Uterus (tissue), 4 donors: ENCODE results near the gene RPL3. TPM values are rescaled to one million over a fixed set of nuclear protein-coding genes. Genes with fewer than 3 reads are reported as not detected.
"Not testable (repeated sequence)": the region's sequence is repeated elsewhere in the genome, so short reads cannot be mapped to it uniquely, and the experiment has no call there.

ENCODE experiments used
- DNase-seq, 2 donors: peaks; one replicate each; pipeline ENCODE4 v3.0.0-alpha.2; 2019 to 2020
- H3K27ac ChIP-seq, 2 donors: fragments of 200-600 bp; sonication (generic); 1 replicate in 1 of 2; 2 replicates in 1 of 2; pipeline ENCODE4 v1.5.1; 2016 to 2018
- H3K27me3 ChIP-seq, 2 donors: fragments of 200-600 bp; sonication (generic); one replicate each; pipeline ENCODE4 v1.5.1; 2018 to 2019; ENCODE audit warnings: control low read depth in 1 of 2
- H3K36me3 ChIP-seq, 2 donors: fragments of 200-600 bp; sonication (generic); one replicate each; pipeline ENCODE4 v1.5.1; 2019; ENCODE audit warnings: control low read depth in 1 of 2
- H3K4me1 ChIP-seq, 2 donors: fragments of 200-600 bp; sonication (generic); one replicate each; pipeline ENCODE4 v1.5.1; 2018 to 2019; ENCODE audit warnings: control low read depth in 1 of 2
- H3K4me3 ChIP-seq, 2 donors: fragments of 200-600 bp; sonication (generic); 1 replicate in 1 of 2; 2 replicates in 1 of 2; pipeline ENCODE4 v1.5.1; 2018 to 2019; ENCODE audit warnings: mild to moderate bottlenecking in 1 of 2
- H3K9me3 ChIP-seq, 2 donors: fragments of 200-600 bp; sonication (generic); one replicate each; pipeline ENCODE4 v1.5.1; 2019; ENCODE audit warnings: control low read depth in 1 of 2
- POLR2A ChIP-seq, 2 donors: fragments of 450-650 bp; IDR thresholded peaks; one replicate each; pipeline ENCODE4 v1.6.1; 2016; ENCODE audit warnings: antibody characterized with exemption in 2 of 2, mild to moderate bottlenecking in 1 of 2, moderate library complexity in 1 of 2
- intact Hi-C: fragments of 100-400 bp; cut with DNase I; formaldehyde crosslinking; loops from one replicate; pipeline ENCODE4 v1.15.1; 2023; ENCODE audit warnings: low total_unique reads
- total RNA-seq, 4 donors: library from RNA; depleted of rRNA in 3 of 4; stranded (reverse); fragments of >200 nt in 3 of 4; gene quantifications; one replicate each; pipeline versions ENCODE4 v1.1.0 to v1.2.4, GENCODE V29; 2014 to 2023
- TF ChIP-seq, protein P1 (sequence below), 4 experiments: fragments of 200-600 bp in 2 of 4; fragments of 450-650 bp in 2 of 4; sonication (generic) in 2 of 4; IDR thresholded peaks; one replicate each; pipeline ENCODE4 v1.5.1; 2016 to 2019; ENCODE audit warnings: antibody characterized with exemption in 4 of 4, mild to moderate bottlenecking in 2 of 4, moderate library complexity in 1 of 4
- donor health status: DM: yes; HTN: yes; CAD: no.

Gene RPL3
- total RNA-seq, 4 donors from 2014 or later: 1,498 to 2,840 (median 2,333) TPM

DNA sequence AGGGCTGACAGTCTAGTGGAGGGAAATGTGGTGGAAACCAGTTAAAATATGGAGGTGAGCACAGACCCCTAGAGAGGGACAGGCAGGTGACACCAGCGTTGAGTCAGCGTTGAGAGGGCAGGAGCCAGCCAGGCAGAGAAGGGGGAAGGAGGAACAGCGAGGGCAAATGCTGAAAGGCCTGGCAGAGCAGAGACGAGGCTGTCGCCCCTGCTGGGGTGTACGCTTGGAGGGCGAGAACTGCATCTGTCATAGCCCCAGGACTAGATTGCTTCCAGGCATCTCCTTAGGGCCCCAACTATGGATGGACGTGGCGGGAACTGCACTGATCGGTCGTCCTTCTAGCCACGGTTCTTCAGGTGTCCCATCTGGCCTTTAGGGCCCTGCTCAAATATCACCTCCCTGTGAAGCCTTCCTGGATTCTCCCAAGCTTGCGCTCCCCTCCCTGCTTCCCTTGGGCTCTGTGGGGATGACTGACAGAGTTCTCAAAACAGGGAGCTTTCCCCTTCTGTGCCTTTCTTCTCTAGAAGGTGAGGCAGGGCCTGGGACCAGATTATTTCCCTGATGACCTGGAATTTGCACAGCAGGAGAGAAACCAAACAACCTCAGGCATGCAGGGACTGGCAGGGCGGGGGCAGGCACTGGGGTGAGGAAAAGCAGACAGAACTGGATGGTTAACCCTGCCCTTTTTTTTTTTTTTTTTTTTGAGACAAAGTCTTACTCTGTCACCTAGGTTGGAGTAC lies 41.4 kb upstream of the RPL3 start:
- Histone ChIP-seq H3K27ac (no peak overlapping the region), H3K27me3 (no peaks in the 10 kb centered on the region), H3K36me3 (no peaks in the 10 kb centered on the region), H3K9me3 (no peaks in the 10 kb centered on the region), H3K4me3 (no peak overlapping the region), H3K4me1 (peaks cover 0 to 10% of the 10 kb centered on the region in 2 donors)
- intact Hi-C loops: no loop called here
- no peak for DNase-seq
- no peak for TF ChIP-seq POLR2A (IDR thresholded peaks at IDR 0.05)
- TF ChIP-seq, protein P1, sequence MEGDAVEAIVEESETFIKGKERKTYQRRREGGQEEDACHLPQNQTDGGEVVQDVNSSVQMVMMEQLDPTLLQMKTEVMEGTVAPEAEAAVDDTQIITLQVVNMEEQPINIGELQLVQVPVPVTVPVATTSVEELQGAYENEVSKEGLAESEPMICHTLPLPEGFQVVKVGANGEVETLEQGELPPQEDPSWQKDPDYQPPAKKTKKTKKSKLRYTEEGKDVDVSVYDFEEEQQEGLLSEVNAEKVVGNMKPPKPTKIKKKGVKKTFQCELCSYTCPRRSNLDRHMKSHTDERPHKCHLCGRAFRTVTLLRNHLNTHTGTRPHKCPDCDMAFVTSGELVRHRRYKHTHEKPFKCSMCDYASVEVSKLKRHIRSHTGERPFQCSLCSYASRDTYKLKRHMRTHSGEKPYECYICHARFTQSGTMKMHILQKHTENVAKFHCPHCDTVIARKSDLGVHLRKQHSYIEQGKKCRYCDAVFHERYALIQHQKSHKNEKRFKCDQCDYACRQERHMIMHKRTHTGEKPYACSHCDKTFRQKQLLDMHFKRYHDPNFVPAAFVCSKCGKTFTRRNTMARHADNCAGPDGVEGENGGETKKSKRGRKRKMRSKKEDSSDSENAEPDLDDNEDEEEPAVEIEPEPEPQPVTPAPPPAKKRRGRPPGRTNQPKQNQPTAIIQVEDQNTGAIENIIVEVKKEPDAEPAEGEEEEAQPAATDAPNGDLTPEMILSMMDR (IDR thresholded peaks at IDR 0.05): no peak

DNA sequence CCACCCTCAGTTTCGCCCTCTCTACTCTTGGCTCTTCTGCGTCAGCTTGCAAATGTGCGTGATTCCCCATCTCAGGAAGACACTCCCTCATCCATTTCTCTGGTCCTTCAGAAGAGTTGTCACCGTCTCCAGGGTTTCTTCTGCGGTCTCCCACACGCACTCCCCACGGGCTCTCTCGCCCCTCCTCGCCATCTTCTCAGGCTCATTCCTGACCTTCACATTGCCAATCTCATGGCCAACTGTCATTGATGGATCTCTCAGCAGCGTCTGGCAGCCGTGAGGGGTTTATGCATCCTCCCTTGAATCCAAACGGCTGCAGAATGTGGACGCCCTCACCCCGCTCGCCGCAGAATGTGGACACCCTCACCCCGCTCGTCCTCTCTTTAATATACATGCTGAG lies 40.8 kb upstream of the RPL3 start:
- Histone ChIP-seq H3K27ac (no peak overlapping the region), H3K27me3 (no peaks in the 10 kb centered on the region), H3K4me1 (peaks cover 0 to 10% of the 10 kb centered on the region in 2 donors), H3K36me3 (no peaks in the 10 kb centered on the region), H3K9me3 (no peaks in the 10 kb centered on the region), H3K4me3 (no peak overlapping the region)
- intact Hi-C loops: no loop called here
- DNase-seq: no peak
- TF ChIP-seq, protein P1 (IDR thresholded peaks at IDR 0.05): no peak
- no peak for TF ChIP-seq POLR2A (IDR thresholded peaks at IDR 0.05)

DNA sequence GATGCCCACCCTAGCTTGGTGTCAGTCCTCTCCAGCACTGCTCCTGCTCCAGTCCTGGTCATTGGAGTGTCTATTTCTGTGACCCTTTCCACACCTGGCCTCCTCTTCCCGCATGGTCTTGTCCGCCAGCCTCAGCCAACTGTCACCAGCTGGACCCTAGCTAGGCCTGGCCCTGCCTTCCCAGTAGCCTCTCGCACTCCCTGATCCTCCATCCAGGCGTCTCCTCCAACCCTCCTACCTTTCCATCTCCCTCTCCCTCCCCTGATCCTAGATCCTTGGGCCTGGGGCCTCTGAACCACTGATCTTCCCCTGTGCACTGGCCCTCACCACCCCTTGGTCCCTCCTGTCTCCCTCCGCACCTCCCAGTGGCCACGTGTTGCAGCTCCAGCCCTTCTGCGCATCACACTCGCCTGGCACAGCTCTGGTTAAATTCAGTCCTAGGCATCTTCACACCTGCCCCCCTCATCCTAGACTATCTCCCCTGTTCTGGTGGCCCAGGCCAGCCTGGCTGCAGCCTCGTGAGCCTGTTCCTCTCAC lies 40.3 kb upstream of the RPL3 start:
- intact Hi-C loops: no loop called here
- Histone ChIP-seq H3K4me3 (no peak overlapping the region), H3K27ac (no peak overlapping the region), H3K36me3 (no peaks in the 10 kb centered on the region), H3K27me3 (no peaks in the 10 kb centered on the region), H3K9me3 (no peaks in the 10 kb centered on the region), H3K4me1 (peaks cover 0 to 10% of the 10 kb centered on the region in 2 donors)
- DNase-seq: no peak
- TF ChIP-seq, protein P1 (IDR thresholded peaks at IDR 0.05): no peak
- no peak for TF ChIP-seq POLR2A (IDR thresholded peaks at IDR 0.05)

DNA sequence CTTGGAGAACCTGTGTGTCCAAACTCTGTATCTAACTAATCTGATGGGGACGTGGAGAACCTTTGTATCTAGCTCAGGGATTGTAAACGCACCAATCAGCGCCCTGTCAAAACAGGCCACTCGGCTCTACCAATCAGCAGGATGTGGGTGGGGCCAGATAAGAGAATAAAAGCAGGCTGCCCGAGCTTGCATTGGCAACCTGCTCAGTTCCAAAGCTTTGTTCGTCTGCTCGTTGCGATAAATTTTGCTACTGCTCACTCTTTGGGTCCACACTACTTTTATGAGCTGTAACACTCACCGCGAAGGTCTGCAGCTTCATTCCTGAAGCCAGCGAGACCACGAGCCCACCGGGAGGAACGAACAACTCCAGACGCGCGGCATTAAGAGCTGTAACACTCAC lies 38.8 kb upstream of the RPL3 start:
- H3K27ac ChIP-seq, intact Hi-C loops, H3K9me3 ChIP-seq, H3K4me3 ChIP-seq, H3K36me3 ChIP-seq, H3K27me3 ChIP-seq, H3K4me1 ChIP-seq, DNase-seq: not testable (repeated sequence)

DNA sequence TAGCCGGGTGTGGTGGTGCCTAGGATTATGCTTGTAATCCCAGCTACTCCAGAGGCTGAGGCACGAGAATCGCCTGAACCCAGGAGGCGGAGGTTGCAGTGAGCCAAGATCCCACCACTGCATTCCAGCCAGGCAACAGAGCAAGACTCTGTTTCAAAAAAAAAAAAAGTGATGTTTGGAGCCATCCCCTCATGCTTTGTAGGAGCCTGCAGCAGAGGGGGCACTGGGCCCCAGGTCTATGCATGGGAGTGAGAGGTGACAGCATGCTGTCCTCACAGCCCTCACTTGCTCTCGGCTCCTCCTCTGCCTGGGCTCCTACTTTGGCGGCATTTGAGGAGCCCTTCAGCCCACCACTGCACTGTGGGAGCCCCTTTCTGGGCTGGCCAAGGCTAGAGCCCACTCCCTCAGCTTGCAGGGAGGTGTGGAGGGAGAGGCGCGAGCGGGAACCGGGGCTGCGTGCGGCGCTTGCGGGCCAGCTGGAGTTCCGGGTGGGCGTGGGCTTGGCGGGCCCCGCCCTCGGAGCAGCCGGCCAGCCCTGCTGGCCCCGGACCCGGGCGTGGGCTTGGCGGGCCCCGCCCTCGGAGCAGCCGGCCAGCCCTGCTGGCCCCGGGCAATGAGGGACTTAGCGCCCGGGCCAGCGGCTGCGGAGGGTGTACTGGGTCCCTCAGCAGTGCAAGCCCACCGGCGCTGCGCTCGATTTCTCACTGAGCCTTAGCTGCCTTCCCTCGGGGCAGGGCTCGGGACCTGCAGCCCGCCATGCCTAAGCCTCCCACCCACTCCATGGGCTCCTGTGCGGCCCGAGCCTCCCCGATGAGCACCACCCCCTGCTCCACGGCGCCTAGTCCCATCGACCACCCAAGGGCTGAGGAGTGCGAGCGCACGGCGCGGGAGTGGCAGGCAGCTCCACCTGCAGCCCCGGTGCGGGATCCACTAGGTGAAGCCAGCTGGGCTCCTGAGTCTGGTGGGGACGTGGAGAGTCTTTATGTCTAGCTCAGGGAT lies 38.0 kb upstream of the RPL3 start:
- H3K4me3 ChIP-seq, H3K9me3 ChIP-seq, intact Hi-C loops, H3K36me3 ChIP-seq, H3K27ac ChIP-seq, H3K27me3 ChIP-seq, H3K4me1 ChIP-seq, DNase-seq: not testable (repeated sequence)

DNA sequence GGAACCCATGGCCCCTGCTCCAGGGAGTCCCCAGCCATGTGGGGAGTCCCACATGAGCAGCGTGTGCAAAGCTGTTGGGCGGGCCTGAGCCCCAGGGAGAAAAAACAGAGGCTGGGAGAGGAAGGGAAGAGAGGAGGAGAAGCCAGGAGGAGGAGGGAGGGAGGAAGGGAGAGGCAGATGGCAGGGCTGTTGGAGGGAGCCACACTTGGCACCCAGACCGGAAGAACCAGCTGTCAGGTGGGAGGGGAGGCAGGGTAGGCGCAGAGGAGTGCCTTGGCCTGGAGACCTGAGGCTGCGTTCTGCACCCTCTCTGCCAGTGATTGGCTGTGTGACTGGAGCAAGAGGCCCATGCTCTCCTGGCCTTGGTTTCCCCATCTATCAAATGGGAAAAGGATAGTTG lies 37.0 kb upstream of the RPL3 start:
- H3K36me3 ChIP-seq: no peaks in the 10 kb centered on the region
- no peaks in the 10 kb centered on the region for H3K9me3 ChIP-seq
- no peaks in the 10 kb centered on the region for H3K27me3 ChIP-seq
- DNase-seq: no peak
- H3K4me3 ChIP-seq: no peak overlapping the region
- H3K27ac ChIP-seq: no peak overlapping the region
- TF ChIP-seq, protein P1 (IDR thresholded peaks at IDR 0.05): no peak
- TF ChIP-seq POLR2A (IDR thresholded peaks at IDR 0.05): no peak
- no peaks in the 10 kb centered on the region for H3K4me1 ChIP-seq
- intact Hi-C loops: no loop called here

DNA sequence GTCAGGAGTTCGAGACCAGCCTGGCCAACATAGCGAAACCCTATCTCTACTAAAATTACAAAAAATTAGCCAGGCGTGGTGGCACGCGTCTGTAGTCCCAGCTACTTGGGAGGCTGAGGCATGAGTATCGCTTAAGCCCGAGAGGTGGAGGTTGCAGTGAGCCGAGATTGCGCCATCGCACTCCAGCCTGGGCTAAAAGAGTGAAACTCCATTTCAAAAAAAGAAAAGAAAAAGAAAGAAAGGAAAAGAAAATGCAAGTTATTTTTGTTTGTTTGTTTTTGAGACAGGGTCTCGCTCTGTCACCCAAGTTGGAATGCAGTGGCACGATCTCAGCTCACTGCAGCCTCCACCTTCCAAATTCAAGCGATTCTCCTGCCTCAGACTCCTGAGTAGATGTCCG lies 36.4 kb upstream of the RPL3 start:
- H3K27ac ChIP-seq, H3K9me3 ChIP-seq, intact Hi-C loops: not testable (repeated sequence)

More for the DNA sequence above, 36.4 kb upstream of the RPL3 start:
- H3K4me3 ChIP-seq, DNase-seq, H3K27me3 ChIP-seq, H3K36me3 ChIP-seq, H3K4me1 ChIP-seq: not testable (repeated sequence)
